ENCODE data around the gene SDC1. TPM values are rescaled to one million over a fixed set of nuclear protein-coding genes. Genes with fewer than 3 reads are reported as not detected.

SDC1 gene
- polyA plus RNA-seq, 3 donors, result not detected

DNA sequence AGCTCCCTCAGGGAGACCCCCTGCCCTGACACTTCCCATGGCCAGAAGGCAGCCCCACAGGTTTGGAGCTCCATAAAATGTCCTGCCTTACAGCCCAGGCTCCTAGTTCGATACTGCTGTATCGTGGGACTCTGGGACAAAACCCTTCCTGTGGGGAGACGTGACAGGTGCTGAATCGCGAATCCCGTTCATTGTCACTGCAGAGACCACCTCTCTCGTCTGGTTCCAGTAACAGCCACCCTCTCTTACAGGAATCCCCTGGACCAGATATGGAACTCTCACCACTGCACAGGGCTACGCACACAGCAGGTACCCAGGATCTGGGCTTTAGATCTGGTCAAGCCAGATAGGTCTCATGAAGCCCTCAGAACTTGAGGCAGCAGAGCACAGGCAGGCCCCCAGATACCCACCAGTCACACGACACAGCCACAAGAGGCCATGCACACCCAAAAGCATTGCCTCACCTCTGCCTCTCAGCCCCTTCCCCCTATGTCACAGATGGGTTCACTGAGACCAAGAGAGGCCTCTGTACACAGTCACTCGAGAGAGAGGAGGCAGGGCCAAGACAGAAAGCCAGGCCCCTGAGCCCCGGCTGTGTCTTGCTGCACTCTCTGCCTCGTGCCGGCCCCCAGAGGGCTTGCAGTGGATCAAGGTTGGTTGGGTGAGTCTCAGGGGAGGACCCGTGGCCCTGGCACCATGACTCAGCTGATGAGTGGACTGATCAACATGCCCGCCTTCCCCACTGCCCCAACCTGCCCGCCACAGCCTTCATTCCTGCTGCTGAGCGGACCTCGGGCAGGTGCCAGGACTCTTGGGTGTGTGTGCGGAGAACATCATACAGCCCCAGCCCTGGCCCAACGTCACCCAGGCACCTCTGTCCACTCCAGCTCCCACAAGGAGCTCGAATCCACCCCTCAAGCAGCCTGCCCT is 7.6 kb downstream of the SDC1 start:
- no peak overlapping the region for H3K27ac Mint-ChIP-seq
- no peaks in the 10 kb centered on the region for H3K79me2 ChIP-seq (ENCODE audit: insufficient read depth, low read length)
- 95% methylated on average over 17 of the region's 21 CpGs for WGBS (ENCODE audit: insufficient coverage)

More for the DNA sequence above, 7.6 kb downstream of the SDC1 start:
- no peak overlapping the region for H3K4me3 ChIP-seq (replicated peaks in 1 of 3; ENCODE audit: low read depth in 2 of 3, low read length in 3 of 3)
- peaks cover 9 to 14% of the 10 kb centered on the region in 2 donors for H3K27me3 ChIP-seq (ENCODE audit: control insufficient read depth in 2 of 2, insufficient read depth in 2 of 2, low read length in 2 of 2)
- H3K4me2 ChIP-seq (replicated peaks; ENCODE audit: extremely low read depth, low read length, poor library complexity, severe bottlenecking), result no peak overlapping the region
- TF ChIP-seq, protein P1, sequence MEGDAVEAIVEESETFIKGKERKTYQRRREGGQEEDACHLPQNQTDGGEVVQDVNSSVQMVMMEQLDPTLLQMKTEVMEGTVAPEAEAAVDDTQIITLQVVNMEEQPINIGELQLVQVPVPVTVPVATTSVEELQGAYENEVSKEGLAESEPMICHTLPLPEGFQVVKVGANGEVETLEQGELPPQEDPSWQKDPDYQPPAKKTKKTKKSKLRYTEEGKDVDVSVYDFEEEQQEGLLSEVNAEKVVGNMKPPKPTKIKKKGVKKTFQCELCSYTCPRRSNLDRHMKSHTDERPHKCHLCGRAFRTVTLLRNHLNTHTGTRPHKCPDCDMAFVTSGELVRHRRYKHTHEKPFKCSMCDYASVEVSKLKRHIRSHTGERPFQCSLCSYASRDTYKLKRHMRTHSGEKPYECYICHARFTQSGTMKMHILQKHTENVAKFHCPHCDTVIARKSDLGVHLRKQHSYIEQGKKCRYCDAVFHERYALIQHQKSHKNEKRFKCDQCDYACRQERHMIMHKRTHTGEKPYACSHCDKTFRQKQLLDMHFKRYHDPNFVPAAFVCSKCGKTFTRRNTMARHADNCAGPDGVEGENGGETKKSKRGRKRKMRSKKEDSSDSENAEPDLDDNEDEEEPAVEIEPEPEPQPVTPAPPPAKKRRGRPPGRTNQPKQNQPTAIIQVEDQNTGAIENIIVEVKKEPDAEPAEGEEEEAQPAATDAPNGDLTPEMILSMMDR (IDR thresholded peaks at IDR 0.05), result no peak
- no peak overlapping the region for H3K4me3 Mint-ChIP-seq
- H3K4me1 ChIP-seq (ENCODE audit: control insufficient read depth in 1 of 2, insufficient read depth in 2 of 2, low read length in 2 of 2), result no peaks in the 10 kb centered on the region
- intact Hi-C loops (cut with micrococcal nuclease), result no loop called here
- H3K4me1 Mint-ChIP-seq, result no peaks in the 10 kb centered on the region
- H4K20me1 ChIP-seq (ENCODE audit: insufficient read depth, low read length), result no peaks in the 10 kb centered on the region
- H3K9me3 ChIP-seq (replicated peaks in 1 of 2; ENCODE audit: control insufficient read depth in 1 of 2, insufficient read depth in 1 of 2, low read length in 2 of 2), result peaks cover 0 to 6% of the 10 kb centered on the region in 2 donors
- no peaks in the 10 kb centered on the region for H3K36me3 ChIP-seq (replicated peaks in 1 of 2; ENCODE audit: control insufficient read depth in 1 of 2, insufficient read depth in 2 of 2, low read length in 2 of 2)
- peaks cover 10 to 17% (median 11%) of the 10 kb centered on the region in 3 donors for H3K27me3 Mint-ChIP-seq (ENCODE audit: low read depth in 3 of 3)
- no peak for DNase-seq
- H3K9me3 Mint-ChIP-seq, result peaks cover 0 to 2% (median 0%) of the 10 kb centered on the region in 7 donors
- H3K9ac ChIP-seq (ENCODE audit: insufficient read depth, low read length, poor library complexity, severe bottlenecking), result no peak overlapping the region
- H3K36me3 Mint-ChIP-seq, result no peaks in the 10 kb centered on the region
- H2AFZ ChIP-seq (ENCODE audit: insufficient read depth, low read depth, low read length, poor library complexity, severe bottlenecking), result no peak overlapping the region
- no peak overlapping the region for H3K27ac ChIP-seq (ENCODE audit: low read depth in 1 of 2, low read length in 2 of 2)

Measured in CD14-positive monocyte (primary cell).